Liver (tissue), 9 donors: Measurements from ENCODE around the gene CAP2. TPM values are rescaled to one million over a fixed set of nuclear protein-coding genes. Genes with fewer than 3 reads are reported as not detected.

Source experiments
- DNase-seq: peaks from one replicate; pipeline ENCODE4 v3.0.0-alpha.2; 2017; ENCODE audit warnings: low spot score
- H3K27ac ChIP-seq, 2 donors: one replicate each; pipeline ENCODE4 v1.7.0; 2013; ENCODE audit warnings: inconsistent platforms in 2 of 2, low read length in 2 of 2, control low read depth in 1 of 2, low read depth in 1 of 2, mild to moderate bottlenecking in 1 of 2
- H3K27me3 ChIP-seq, 4 donors: one replicate each; pipeline versions ENCODE4 v1.6.1 to v1.7.0; 2013; ENCODE audit warnings: low read length in 3 of 4, inconsistent platforms in 1 of 4, mild to moderate bottlenecking in 1 of 4, moderate library complexity in 1 of 4; ENCODE audit not compliant: control insufficient read depth in 4 of 4, insufficient read depth in 4 of 4
- H3K36me3 ChIP-seq, 4 donors: one replicate each; pipeline versions ENCODE4 v1.6.1 to v1.7.0; 2013; ENCODE audit warnings: low read length in 3 of 4, mild to moderate bottlenecking in 3 of 4, low read depth in 1 of 4, moderate library complexity in 1 of 4; ENCODE audit not compliant: control insufficient read depth in 4 of 4, insufficient read depth in 3 of 4
- H3K4me1 ChIP-seq, 4 donors: one replicate each; pipeline versions ENCODE4 v1.6.1 to v1.7.0; 2013; ENCODE audit warnings: low read length in 3 of 4, mild to moderate bottlenecking in 3 of 4, moderate library complexity in 1 of 4; ENCODE audit not compliant: control insufficient read depth in 4 of 4, insufficient read depth in 4 of 4
- H3K4me3 ChIP-seq, 3 donors: one replicate each; pipeline versions ENCODE4 v1.6.1 to v1.7.0; 2013; ENCODE audit warnings: low read length in 3 of 3, control low read depth in 1 of 3, low read depth in 1 of 3, mild to moderate bottlenecking in 1 of 3
- H3K9ac ChIP-seq, 2 donors: one replicate each; pipeline ENCODE4 v1.7.0; 2013; ENCODE audit warnings: low read length in 2 of 2, mild to moderate bottlenecking in 2 of 2, moderate library complexity in 2 of 2, control low read depth in 1 of 2, low read depth in 1 of 2
- H3K9me3 ChIP-seq, 4 donors: one replicate each; pipeline versions ENCODE4 v1.6.1 to v1.7.0; 2013; ENCODE audit warnings: low read length in 3 of 4; ENCODE audit not compliant: control insufficient read depth in 4 of 4
- ATF3 ChIP-seq: IDR thresholded peaks from 2 replicates; pipeline ENCODE4 v1.6.1; 2016; ENCODE audit warnings: antibody characterized with exemption
- CTCF ChIP-seq: fragments of 150-350 bp; IDR thresholded peaks from 2 replicates; pipeline ENCODE4 v1.5.1; 2017; ENCODE audit warnings: improper control_type of control experiment, low read depth, low read length; ENCODE audit not compliant: missing input control
- EGR1 ChIP-seq, 2 donors: IDR thresholded peaks; 2 replicates each; pipeline ENCODE4 v1.6.1; 2016 to 2018; ENCODE audit warnings: antibody characterized with exemption in 2 of 2, low read depth in 2 of 2
- FOXA1 ChIP-seq: IDR thresholded peaks from 2 replicates; pipeline ENCODE4 v1.6.1; 2016; ENCODE audit warnings: antibody characterized with exemption
- FOXA2 ChIP-seq: IDR thresholded peaks from 2 replicates; pipeline ENCODE4 v1.6.1; 2016; ENCODE audit warnings: antibody characterized with exemption
- GABPA ChIP-seq, 2 donors: IDR thresholded peaks in 1 of 2; conservative IDR thresholded peaks in 1 of 2; 2 replicates each; pipeline ENCODE4 v1.6.1; 2016; ENCODE audit warnings: antibody characterized with exemption in 2 of 2, mild to moderate bottlenecking in 1 of 2, moderate library complexity in 1 of 2
- HNF4A ChIP-seq, 2 donors: conservative IDR thresholded peaks; 2 replicates each; pipeline ENCODE4 v1.6.1; 2016; ENCODE audit warnings: antibody characterized with exemption in 2 of 2, mild to moderate bottlenecking in 2 of 2
- HNF4G ChIP-seq: IDR thresholded peaks from 2 replicates; pipeline ENCODE4 v1.6.1; 2016; ENCODE audit warnings: antibody characterized with exemption
- JUND ChIP-seq, 2 donors: IDR thresholded peaks; 2 replicates each; pipeline ENCODE4 v1.6.1; 2016; ENCODE audit warnings: antibody characterized with exemption in 2 of 2
- MAX ChIP-seq: IDR thresholded peaks from 2 replicates; pipeline ENCODE4 v1.6.1; 2016; ENCODE audit warnings: antibody characterized with exemption
- NR2F2 ChIP-seq: IDR thresholded peaks from 2 replicates; pipeline ENCODE4 v1.6.1; 2016; ENCODE audit warnings: antibody characterized with exemption
- RAD21 ChIP-seq, 2 donors: IDR thresholded peaks; 2 replicates each; pipeline ENCODE4 v1.6.1; 2016; ENCODE audit warnings: antibody characterized with exemption in 2 of 2, mild to moderate bottlenecking in 2 of 2
- REST ChIP-seq: IDR thresholded peaks from 2 replicates; pipeline ENCODE4 v1.6.1; 2016; ENCODE audit warnings: antibody characterized with exemption, mild to moderate bottlenecking
- RXRA ChIP-seq, 2 donors: IDR thresholded peaks; 2 replicates each; pipeline ENCODE4 v1.6.1; 2017 to 2018; ENCODE audit warnings: antibody characterized with exemption in 2 of 2, mild to moderate bottlenecking in 1 of 2
- SP1 ChIP-seq: IDR thresholded peaks from 2 replicates; pipeline ENCODE4 v1.6.1; 2018; ENCODE audit warnings: antibody characterized with exemption, mild to moderate bottlenecking
- TAF1 ChIP-seq: conservative IDR thresholded peaks from 2 replicates; pipeline ENCODE4 v1.6.1; 2016; ENCODE audit warnings: antibody characterized with exemption, mild to moderate bottlenecking
- YY1 ChIP-seq: IDR thresholded peaks from 2 replicates; pipeline ENCODE4 v1.6.1; 2016; ENCODE audit warnings: antibody characterized with exemption, mild to moderate bottlenecking
- ZBTB33 ChIP-seq: IDR thresholded peaks from 2 replicates; pipeline ENCODE4 v1.6.1; 2016; ENCODE audit warnings: antibody characterized with exemption
- WGBS: extraction: QIAGEN DNeasy Blood & Tissue Kit; methylation state at CpG from one replicate; pipeline ENCODE4 v1.1.7; 2013; 5-methylcytosine and 5-hydroxymethylcytosine counted together
- polyA plus RNA-seq, 2 donors: library from polyadenylated mRNA; stranded (reverse) in 1 of 2; unstranded in 1 of 2; fragments of 200-250 nt in 1 of 2; fragments of >200 nt in 1 of 2; fragmentation: Nextera tagmentation in 1 of 2; extraction: Ambion mirVana in 1 of 2; gene quantifications; one replicate each; pipeline versions ENCODE4 v1.2.1 to v1.2.3, GENCODE V29; 2013 to 2015
- total RNA-seq, 2 donors: library from RNA; depleted of rRNA; stranded (reverse); fragments of >200 nt; gene quantifications; one replicate each; pipeline ENCODE4 v1.2.3, GENCODE V29; 2014
- donor health status: healthy.
- donor health status: healthy.
- donor health status: healthy.
- donor health status: healthy.
- donor health status: healthy.

Gene CAP2
- total and polyA plus RNA-seq, 4 donors, result 1.2 to 6.4 (median 2.5) TPM

GRCh38 chr6:17457405-17457804 is 64.0 kb downstream of the CAP2 start:
- 82% methylated on average over 4 of the region's 4 CpGs for WGBS
- DNase-seq, result no peak

GRCh38 chr6:17457956-17458355 is 64.6 kb downstream of the CAP2 start:
- WGBS, result 89% methylated on average over 3 of the region's 3 CpGs
- Histone ChIP-seq H3K9ac (no peak overlapping the region), H3K36me3 (no peaks in the 10 kb centered on the region), H3K27me3 (no peaks in the 10 kb centered on the region), H3K4me3 (no peak overlapping the region), H3K27ac (no peak overlapping the region), H3K9me3 (no peaks in the 10 kb centered on the region), H3K4me1 (no peaks in the 10 kb centered on the region)
- no peak for DNase-seq
- TF ChIP-seq HNF4A (conservative IDR thresholded peaks at IDR 0.05) (no peak), HNF4G (no peak), RAD21 (IDR thresholded peaks at IDR 0.05) (no peak)

More at GRCh38 chr6:17457405-17457804, 64.0 kb downstream of the CAP2 start:
- Histone ChIP-seq H3K4me1 (no peaks in the 10 kb centered on the region), H3K4me3 (no peak overlapping the region), H3K9ac (no peak overlapping the region), H3K9me3 (no peaks in the 10 kb centered on the region), H3K36me3 (no peaks in the 10 kb centered on the region), H3K27ac (no peak overlapping the region), H3K27me3 (no peaks in the 10 kb centered on the region)
- no peak for TF ChIP-seq MAX
- TF ChIP-seq SP1, result no peak
- TF ChIP-seq NR2F2, result no peak
- TF ChIP-seq RAD21 (IDR thresholded peaks at IDR 0.05), result no peak
- TF ChIP-seq HNF4A (conservative IDR thresholded peaks at IDR 0.05), result no peak
- TF ChIP-seq ATF3, result no peak
- TF ChIP-seq FOXA2, result no peak
- no peak for TF ChIP-seq YY1
- no peak for TF ChIP-seq EGR1 (IDR thresholded peaks at IDR 0.05; ENCODE audit: low read depth in 2 of 2)
- no peak for TF ChIP-seq ZBTB33
- no peak for TF ChIP-seq JUND (IDR thresholded peaks at IDR 0.05)

GRCh38 chr6:17458966-17459365 is 65.6 kb downstream of the CAP2 start:
- no peaks in the 10 kb centered on the region for H3K9me3 ChIP-seq
- no peak overlapping the region for H3K4me3 ChIP-seq
- H3K27ac ChIP-seq, result no peak overlapping the region
- no peak overlapping the region for H3K9ac ChIP-seq
- no peaks in the 10 kb centered on the region for H3K4me1 ChIP-seq
- H3K27me3 ChIP-seq, result no peaks in the 10 kb centered on the region
- no peaks in the 10 kb centered on the region for H3K36me3 ChIP-seq
- TF ChIP-seq ATF3 (no peak), RXRA (IDR thresholded peaks at IDR 0.05) (no peak), RAD21 (IDR thresholded peaks at IDR 0.05) (no peak), REST (no peak), FOXA1 (no peak), NR2F2 (no peak), JUND (IDR thresholded peaks at IDR 0.05) (no peak), ZBTB33 (no peak), TAF1 (no peak), GABPA (IDR thresholded peaks at IDR 0.05 in 1 of 2, conservative IDR thresholded peaks at IDR 0.05 in 1 of 2) (no peak), CTCF (no peak)
- no peak for DNase-seq
- 86% methylated on average over 4 of the region's 4 CpGs for WGBS
